GM12878 (cell line): ENCODE data around the gene PKD1L1.

Source experiments
- BHLHE40 ChIP-seq, 2 experiments: fragments of 450-650 bp in 1 of 2; IDR thresholded peaks; 2 replicates each; pipeline ENCODE4 v1.6.1; 2011 to 2017; ENCODE audit warnings: low read depth in 2 of 2, borderline replicate concordance in 1 of 2, improper control_type of control experiment in 1 of 2, low read length in 1 of 2, mild to moderate bottlenecking in 1 of 2
- CHD2 ChIP-seq: IDR thresholded peaks from 2 replicates; pipeline ENCODE4 v1.6.1; 2011; ENCODE audit warnings: low read depth, low read length, improper control_type of control experiment, borderline replicate concordance
- CTCF ChIP-seq, 3 experiments: IDR thresholded peaks in 2 of 3; conservative IDR thresholded peaks in 1 of 3; 2 replicates each; pipeline ENCODE4 v1.5.1; 2011; ENCODE audit warnings: low read depth in 3 of 3, low read length in 3 of 3, mild to moderate bottlenecking in 3 of 3, control low read depth in 2 of 3, moderate library complexity in 2 of 3, inconsistent platforms in 1 of 3, mixed read lengths in 1 of 3; ENCODE audit not compliant: control insufficient read depth in 2 of 3, insufficient read depth in 1 of 3; ENCODE audit errors: extremely low read depth in 1 of 3
- EZH2 ChIP-seq: IDR thresholded peaks from 2 replicates; pipeline ENCODE4 v1.6.1; 2012; ENCODE audit warnings: low read depth, mild to moderate bottlenecking, control low read depth, inconsistent platforms, low read length, borderline replicate concordance; ENCODE audit not compliant: control insufficient read depth
- RBBP5 ChIP-seq: fragments of 200-600 bp; sonication (generic); conservative IDR thresholded peaks from 2 replicates; pipeline ENCODE4 v1.6.1; 2016
- RFX5 ChIP-seq: IDR thresholded peaks from 2 replicates; pipeline ENCODE4 v1.6.1; 2011; ENCODE audit warnings: low read depth, low read length, improper control_type of control experiment

- TF ChIP-seq CTCF (IDR thresholded peaks at IDR 0.05 in 2 of 3, conservative IDR thresholded peaks at IDR 0.05 in 1 of 3; ENCODE audit: control insufficient read depth in 2 of 3, extremely low read depth in 1 of 3, insufficient read depth in 1 of 3, low read depth in 3 of 3, low read length in 3 of 3), result no peak
- 0 out of 2 replicates have a peak, but pooled peaks have one; percentile 73 for TF ChIP-seq RBBP5
- TF ChIP-seq BHLHE40 (IDR thresholded peaks at IDR 0.05; ENCODE audit: borderline replicate concordance in 1 of 2, low read depth in 2 of 2, low read length in 1 of 2), result peak; percentile 95 to 97
- peak; percentile 81; the same call in 1 of the 2 replicates for TF ChIP-seq CHD2
- TF ChIP-seq RFX5, result no peak
- TF ChIP-seq EZH2, result no peak
These were observed 31.0 kb upstream of the PKD1L1 start, which contains the start of gene HUS1 for GRCh38 chr7:47979145-47979831.
